Renal pelvis (tissue), 4 donors: ENCODE data around the gene NEDD4. TPM values are rescaled to one million over a fixed set of nuclear protein-coding genes. Genes with fewer than 3 reads are reported as not detected.
A peak's percentile ranks its signal among the peaks of the same experiment; 100 is the strongest.
"Not testable (repeated sequence)": the region's sequence is repeated elsewhere in the genome, so short reads cannot be mapped to it uniquely, and the experiment has no call there.

Source experiments
- DNase-seq: peaks from one replicate; pipeline ENCODE4 v3.0.0-alpha.2; 2013
- polyA plus RNA-seq, 3 donors: library from polyadenylated mRNA; unstranded; fragments of 120-200 nt; gene quantifications; one replicate each; pipeline ENCODE4 v1.2.1, GENCODE V29; 2013; ENCODE audit not compliant: insufficient read length in 3 of 3

The NEDD4 gene
- polyA plus RNA-seq, 3 donors = 13.1 to 15.5 (median 15.0) TPM

DNA sequence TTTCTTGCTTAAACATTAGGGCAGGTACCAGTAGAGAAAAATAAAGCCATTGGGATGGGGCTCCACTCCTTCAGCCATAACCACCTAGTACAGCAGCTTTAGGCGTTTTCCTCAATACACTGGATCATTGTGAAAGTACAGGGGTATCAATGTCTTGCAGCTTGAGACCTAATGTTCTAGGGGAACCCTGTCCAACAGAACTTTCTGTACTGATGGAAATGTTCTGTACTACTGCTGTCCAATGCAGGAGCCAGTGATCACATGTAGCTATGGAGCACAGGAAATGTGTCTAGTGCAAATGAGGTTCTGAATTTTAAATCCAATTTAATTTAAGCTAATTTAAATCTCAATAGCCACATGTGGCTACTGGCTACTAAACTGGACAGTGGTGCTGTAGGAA, 93.9 kb downstream of the NEDD4 start:
- no peak for DNase-seq

GRCh38 chr15:55897560-55898336, 95.7 kb downstream of the NEDD4 start:
- DNase-seq = peak; percentile 26

GRCh38 chr15:55894399-55894965, 98.9 kb downstream of the NEDD4 start:
- no peak for DNase-seq

- DNase-seq = no peak
Measured at GRCh38 chr15:55893852-55894251, 99.6 kb downstream of the NEDD4 start.

- no peak for DNase-seq
Measured at GRCh38 chr15:55891196-55891595, 102.2 kb downstream of the NEDD4 start.

GRCh38 chr15:55884223-55884622, 109.2 kb downstream of the NEDD4 start:
- no peak for DNase-seq

- DNase-seq = no peak
Measured at GRCh38 chr15:55879181-55879580, 114.2 kb downstream of the NEDD4 start.

- no peak for DNase-seq
Measured at GRCh38 chr15:55873024-55873720, 120.2 kb downstream of the NEDD4 start.

DNA sequence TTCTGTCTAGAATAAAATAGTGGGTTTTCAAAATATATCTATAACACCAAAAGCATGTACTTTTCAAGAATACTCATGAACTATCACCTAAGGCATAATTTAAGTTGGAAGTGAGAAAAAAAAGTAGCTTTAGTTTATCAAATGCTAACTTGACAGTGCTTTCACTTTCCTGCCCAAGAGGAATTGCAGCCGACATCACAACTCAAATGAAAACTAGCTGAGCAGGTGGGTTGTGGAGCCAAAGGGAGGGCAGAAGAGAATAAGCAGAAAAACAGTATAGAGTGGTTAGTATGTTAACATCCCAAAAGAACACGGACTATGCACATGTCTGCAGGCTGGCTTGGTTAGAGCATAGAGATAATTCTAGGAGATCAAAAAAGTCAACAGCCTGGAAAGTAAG, 120.9 kb downstream of the NEDD4 start:
- DNase-seq = no peak

GRCh38 chr15:55869660-55870059, 123.8 kb downstream of the NEDD4 start:
- no peak for DNase-seq

DNA sequence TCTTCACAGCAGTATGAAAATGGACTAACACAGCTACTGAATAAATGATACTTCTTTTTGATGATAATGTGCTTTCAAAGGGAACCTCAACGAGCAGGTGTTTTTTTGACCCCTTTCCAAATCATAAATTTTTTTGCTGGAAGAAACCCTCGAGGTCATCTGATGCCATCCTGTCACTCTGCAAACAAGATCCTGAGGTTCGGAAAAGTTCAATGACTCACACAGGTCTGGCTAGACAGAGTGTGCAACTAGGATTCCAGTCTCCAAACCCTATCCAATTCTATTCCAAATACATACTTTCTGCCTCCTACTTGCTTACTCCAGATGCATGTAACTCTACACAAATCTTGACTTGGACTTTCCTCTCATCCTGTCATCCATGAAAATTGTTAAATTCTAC, 124.7 kb downstream of the NEDD4 start:
- DNase-seq = no peak

- not testable (repeated sequence) for DNase-seq
Measured at GRCh38 chr15:55868291-55868690, 125.1 kb downstream of the NEDD4 start.

GRCh38 chr15:55863911-55864310, 129.5 kb downstream of the NEDD4 start:
- DNase-seq = no peak

DNA sequence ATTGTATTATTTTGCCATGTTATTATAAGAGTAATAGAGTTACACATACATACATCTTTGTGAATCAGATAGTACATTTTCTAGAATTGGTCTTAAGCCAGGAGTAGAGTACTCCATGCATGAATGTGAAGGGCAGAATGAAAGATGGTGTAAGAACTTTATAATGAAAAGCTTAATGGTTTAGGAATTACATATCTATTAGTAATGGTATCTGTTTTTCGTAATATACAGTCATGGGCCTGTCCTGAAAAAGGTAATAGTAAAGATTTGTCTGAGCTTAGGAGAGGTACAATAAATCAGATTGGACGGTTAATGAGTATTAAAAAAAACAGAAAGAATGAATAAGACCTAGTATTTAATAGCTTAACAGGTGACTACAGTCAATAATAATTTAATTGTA, 132.3 kb downstream of the NEDD4 start:
- no peak for DNase-seq

GRCh38 chr15:55860468-55860867, 132.9 kb downstream of the NEDD4 start:
- DNase-seq = no peak

DNA sequence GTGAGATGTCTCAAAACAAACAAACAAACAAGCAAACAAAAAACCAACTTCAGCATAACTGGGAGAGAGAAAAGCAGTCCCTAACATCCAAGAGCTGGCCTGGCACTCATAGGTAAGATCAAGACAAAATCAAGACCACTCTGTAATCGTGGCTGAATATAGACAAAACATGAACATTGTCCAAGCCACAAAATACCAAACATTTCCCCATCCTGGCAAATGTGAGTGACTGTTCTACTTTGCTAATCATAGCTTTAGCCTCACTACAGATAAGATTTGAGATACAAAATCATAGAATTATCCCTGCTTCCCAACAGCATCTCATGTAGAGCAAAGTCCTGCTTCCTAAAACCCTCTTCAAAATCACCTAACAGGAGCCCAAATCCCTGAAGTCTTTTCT, 133.7 kb downstream of the NEDD4 start:
- no peak for DNase-seq

- no peak for DNase-seq
Measured at GRCh38 chr15:55858661-55859060, 134.8 kb downstream of the NEDD4 start.

DNA sequence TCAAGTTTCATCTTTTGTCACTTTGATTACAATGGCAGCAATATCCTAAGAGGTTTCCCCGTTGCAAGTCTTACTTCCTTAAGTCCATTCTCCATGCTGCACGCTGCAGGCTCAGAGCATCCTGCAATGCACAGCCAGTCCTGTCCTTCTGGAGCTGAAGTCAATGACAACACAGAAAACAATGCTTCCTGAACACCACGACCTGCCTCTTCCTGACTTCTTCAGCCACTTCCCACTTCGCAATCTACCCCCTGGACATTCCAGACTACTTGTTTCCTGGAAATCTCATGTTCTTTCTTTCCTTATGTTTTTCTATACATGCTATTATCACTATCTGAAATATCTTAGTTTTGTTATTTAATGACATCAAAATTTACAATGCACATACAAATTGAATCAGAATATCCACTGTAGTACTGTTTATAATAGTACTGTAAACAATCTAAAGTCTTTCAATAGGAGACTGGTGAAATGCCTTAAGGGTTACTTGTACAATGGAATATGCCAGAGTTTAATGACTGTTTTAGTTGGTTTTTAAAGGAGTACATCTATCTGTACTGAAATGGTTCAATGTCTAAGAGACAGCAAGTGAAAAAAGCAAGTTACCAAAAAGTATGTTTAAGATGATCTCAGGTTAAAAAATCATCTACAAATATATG, 136.8 kb downstream of the NEDD4 start:
- no peak for DNase-seq

DNA sequence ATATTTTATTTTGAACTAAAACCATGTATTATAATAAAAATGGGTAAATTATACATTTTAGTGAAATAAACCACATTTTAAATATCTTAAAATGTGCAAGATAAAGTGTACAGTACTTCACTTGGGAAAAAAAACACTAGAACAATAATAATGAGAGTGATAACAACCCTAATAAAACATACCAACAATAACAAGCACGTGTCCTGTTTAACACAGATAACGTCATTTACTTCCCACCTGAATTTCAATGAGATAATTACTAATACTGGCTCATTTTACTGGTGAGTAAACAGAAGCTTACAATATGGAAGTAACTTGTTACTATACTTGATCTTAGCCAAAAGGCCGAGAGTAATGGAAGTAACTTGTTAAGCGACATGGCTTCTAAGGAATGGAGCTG, 140.3 kb downstream of the NEDD4 start:
- no peak for DNase-seq

- DNase-seq = peak; percentile 78
Measured at GRCh38 chr15:55846116-55846707, 147.2 kb downstream of the NEDD4 start.

GRCh38 chr15:55842897-55843296, 150.5 kb downstream of the NEDD4 start:
- DNase-seq = not testable (repeated sequence)

DNA sequence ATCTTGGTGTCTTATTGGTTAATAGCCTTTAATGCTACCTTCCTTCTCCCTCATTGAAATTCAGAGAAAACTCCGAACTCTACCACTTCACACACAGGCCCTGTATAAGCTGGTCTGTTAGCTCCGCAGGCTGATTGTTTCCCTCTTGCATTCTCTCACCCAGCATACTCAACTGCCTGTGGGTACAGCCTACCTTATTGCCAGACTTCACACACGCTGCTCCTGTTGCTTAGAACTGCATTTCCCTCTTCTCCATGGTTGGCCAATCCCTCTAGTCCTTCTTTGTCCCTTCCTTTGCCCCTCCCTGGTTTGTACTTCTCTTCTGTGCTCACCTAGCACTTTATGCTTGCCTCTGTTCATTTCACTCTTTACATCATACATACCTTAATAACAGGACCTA, 157.5 kb downstream of the NEDD4 start:
- no peak for DNase-seq
